GM12878 (cell line): Measurements from ENCODE around the gene CCL20. TPM values are rescaled to one million over a fixed set of nuclear protein-coding genes. Genes with fewer than 3 reads are reported as not detected.
A peak's percentile ranks its signal among the peaks of the same experiment; 100 is the strongest.

Experiments used
- CHD2 ChIP-seq: IDR thresholded peaks from 2 replicates; pipeline ENCODE4 v1.6.1; 2011; ENCODE audit warnings: low read depth, low read length, improper control_type of control experiment, borderline replicate concordance
- CREB1 ChIP-seq: IDR thresholded peaks from 2 replicates; pipeline ENCODE4 v1.6.1; 2012; ENCODE audit warnings: low read depth, mild to moderate bottlenecking, inconsistent platforms
- CUX1 ChIP-seq: IDR thresholded peaks from 2 replicates; pipeline ENCODE4 v1.6.1; 2012; ENCODE audit warnings: improper control_type of control experiment, low read depth, low read length; ENCODE audit not compliant: insufficient replicate concordance
- DPF2 ChIP-seq: fragments of 450-650 bp; IDR thresholded peaks from 2 replicates; pipeline ENCODE4 v1.6.1; 2017; ENCODE audit warnings: mild to moderate bottlenecking
- FOS ChIP-seq: IDR thresholded peaks from 3 replicates; pipeline ENCODE4 v1.6.1; 2011; ENCODE audit warnings: borderline replicate concordance; ENCODE audit not compliant: insufficient read length; ENCODE audit errors: extremely low read depth
- FOXM1 ChIP-seq: IDR thresholded peaks from 2 replicates; pipeline ENCODE4 v1.6.1; 2012; ENCODE audit warnings: low read depth, mild to moderate bottlenecking, inconsistent platforms, low read length, moderate library complexity
- HDAC2 ChIP-seq: fragments of 200-600 bp; sonication (generic); IDR thresholded peaks from 2 replicates; pipeline ENCODE4 v1.6.1; 2017
- HSF1 ChIP-seq: fragments of 150-350 bp; IDR thresholded peaks from 2 replicates; pipeline ENCODE4 v1.6.1; 2014; ENCODE audit warnings: mild to moderate bottlenecking, low read depth, low read length
- IRF3 ChIP-seq: fragments of 450-650 bp; IDR thresholded peaks from 2 replicates; pipeline ENCODE4 v1.6.1; 2014; ENCODE audit warnings: mild to moderate bottlenecking
- JUNB ChIP-seq: IDR thresholded peaks from 2 replicates; pipeline ENCODE4 v1.6.1; 2016; ENCODE audit warnings: antibody characterized with exemption, mild to moderate bottlenecking
- KLF5 ChIP-seq: fragments of 450-650 bp; IDR thresholded peaks from 2 replicates; pipeline ENCODE4 v1.6.1; 2014; ENCODE audit warnings: mild to moderate bottlenecking; ENCODE audit not compliant: partially characterized antibody
- NBN ChIP-seq: fragments of 450-650 bp; IDR thresholded peaks from 2 replicates; pipeline ENCODE4 v1.6.1; 2016
- NR2C1 ChIP-seq: fragments of 450-650 bp; IDR thresholded peaks from 2 replicates; pipeline ENCODE4 v1.6.1; 2017; ENCODE audit warnings: antibody characterized with exemption, mild to moderate bottlenecking, moderate library complexity
- POLR2AphosphoS5 ChIP-seq: IDR thresholded peaks from 2 replicates; pipeline ENCODE4 v1.6.1; 2011; ENCODE audit warnings: mild to moderate bottlenecking, low read length, inconsistent platforms
- RBBP5 ChIP-seq: fragments of 200-600 bp; sonication (generic); conservative IDR thresholded peaks from 2 replicates; pipeline ENCODE4 v1.6.1; 2016
- SIN3A ChIP-seq: IDR thresholded peaks from 2 replicates; pipeline ENCODE4 v1.6.1; 2012; ENCODE audit warnings: low read depth, low read length, improper control_type of control experiment
- SIX5 ChIP-seq: IDR thresholded peaks from 2 replicates; pipeline ENCODE4 v1.6.1; 2011; ENCODE audit warnings: mild to moderate bottlenecking, low read depth, low read length, moderate library complexity; ENCODE audit not compliant: severe bottlenecking
- SMARCA5 ChIP-seq: fragments of 450-650 bp; IDR thresholded peaks from 2 replicates; pipeline ENCODE4 v1.6.1; 2017; ENCODE audit warnings: mild to moderate bottlenecking
- TCF12 ChIP-seq: IDR thresholded peaks from 2 replicates; pipeline ENCODE4 v1.6.1; 2011; ENCODE audit warnings: low read depth, mild to moderate bottlenecking, low read length
- USF2 ChIP-seq: IDR thresholded peaks from 2 replicates; pipeline ENCODE4 v1.6.1; 2011; ENCODE audit warnings: low read depth, low read length, improper control_type of control experiment, borderline replicate concordance
- WRNIP1 ChIP-seq: IDR thresholded peaks from 2 replicates; pipeline ENCODE4 v1.6.1; 2011; ENCODE audit warnings: low read depth, low read length, improper control_type of control experiment, borderline replicate concordance
- YY1 ChIP-seq: IDR thresholded peaks from 2 replicates; pipeline ENCODE4 v1.6.1; 2011; ENCODE audit warnings: low read depth, mild to moderate bottlenecking, low read length
- ZNF274 ChIP-seq: IDR thresholded peaks from one replicate; pipeline ENCODE4 v1.8.0; 2011; ENCODE audit not compliant: insufficient read length, insufficient read depth
- ZNF384 ChIP-seq: IDR thresholded peaks from 2 replicates; pipeline ENCODE4 v1.6.1; 2012; ENCODE audit warnings: low read depth, mild to moderate bottlenecking, low read length, improper control_type of control experiment, borderline replicate concordance
- ZSCAN29 ChIP-seq: fragments of 450-650 bp; IDR thresholded peaks from 2 replicates; pipeline ENCODE4 v1.6.1; 2017; ENCODE audit warnings: mild to moderate bottlenecking, moderate library complexity
- polyA plus RNA-seq, 11 experiments: library from polyadenylated mRNA; depleted of rRNA in 4 of 11; unstranded in 6 of 11; stranded (reverse) in 5 of 11; fragments of >200 nt; fragmentation: Nextera tagmentation in 4 of 11; fragmentation: Illumina TruSeq in 1 of 11; extraction: Ambion mirVana in 4 of 11; extraction: Trizol in 1 of 11; gene quantifications; 1 replicate in 1 of 11; 2 replicates in 10 of 11; pipeline versions ENCODE4 v1.2.1 to v1.2.3, GENCODE V29; 2011 to 2016; ENCODE audit warnings: inconsistent platforms in 2 of 11, missing spikeins in 2 of 11, low read depth in 1 of 11
- total RNA-seq, 4 experiments: library from RNA; depleted of rRNA in 3 of 4; stranded (reverse); fragments of >200 nt in 3 of 4; fragmentation: Illumina TruSeq in 1 of 4; extraction: Trizol in 1 of 4; gene quantifications; 2 replicates each; pipeline versions ENCODE4 v1.2.1 to v1.2.3, GENCODE V29; 2013 to 2021

The CCL20 gene
- total and polyA plus RNA-seq, 10 of the 15 experiments (the other 5 are each of a cell fraction or from before 2014, with no cell fraction given) = 5.5 to 35.7 (median 15.6) TPM

GRCh38 chr2:227848586-227848985 is 34.9 kb downstream of the CCL20 start (continued):
- no peak for TF ChIP-seq USF2
- TF ChIP-seq ZNF384 = no peak
- TF ChIP-seq POLR2AphosphoS5 = no peak
- no peak; the same call in 1 of the 2 replicates for TF ChIP-seq CHD2
- TF ChIP-seq SIN3A = no peak
- TF ChIP-seq NR2C1 = no peak
- no peak for TF ChIP-seq ZSCAN29
- no peak; the same call in 1 of the 2 replicates for TF ChIP-seq DPF2
- no peak for TF ChIP-seq KLF5
- peak; percentile 81 for TF ChIP-seq JUNB
- TF ChIP-seq SIX5 = no peak
- TF ChIP-seq WRNIP1 = no peak
- TF ChIP-seq TCF12 = no peak
- TF ChIP-seq FOXM1 = peak; percentile 87; the same call in 1 of the 2 replicates
- no peak for TF ChIP-seq IRF3
- TF ChIP-seq FOS = no peak
- peak; percentile 82 for TF ChIP-seq CREB1
- TF ChIP-seq HSF1 = no peak
- TF ChIP-seq ZNF274 = no peak
- no peak for TF ChIP-seq HDAC2
- no peak for TF ChIP-seq NBN
- no peak for TF ChIP-seq YY1
- TF ChIP-seq RBBP5 = no peak
- TF ChIP-seq CUX1 = no peak
- TF ChIP-seq SMARCA5 = no peak
